Common myeloid progenitor, CD34-positive (primary cell): ENCODE data around the gene MAP3K13.
"Not testable (repeated sequence)": the region's sequence is repeated elsewhere in the genome, so short reads cannot be mapped to it uniquely, and the experiment has no call there.

ENCODE experiments used
- CTCF ChIA-PET: fragments of 350-600 bp; sonication (Branson Sonifier 250); formaldehyde crosslinking; loops from one replicate; lab custom pipeline; 2021; ENCODE audit warnings: antibody characterized with exemption; lab: Charles Lee
- POLR2A ChIA-PET: fragments of 350-600 bp; sonication (Branson Sonifier 250); formaldehyde crosslinking; loops from one replicate; lab custom pipeline; 2021; ENCODE audit warnings: antibody characterized with exemption; lab: Charles Lee
- DNase-seq, 3 donors: peaks; one replicate each; pipeline versions ENCODE4 v3.0.0 to v3.0.0-alpha.2; 2013
- H3K27ac ChIP-seq, 2 experiments: 1 replicate in 1 of 2; 2 replicates in 1 of 2; pipeline ENCODE4 v1.7.0; 2013; ENCODE audit warnings: inconsistent platforms in 2 of 2, low read length in 2 of 2, mild to moderate bottlenecking in 2 of 2, low read depth in 1 of 2, moderate library complexity in 1 of 2; ENCODE audit not compliant: severe bottlenecking in 2 of 2, insufficient read depth in 1 of 2, poor library complexity in 1 of 2
- H3K27me3 ChIP-seq, 5 experiments: replicated peaks in 2 of 5; 1 replicate in 3 of 5; 2 replicates in 2 of 5; pipeline versions ENCODE4 v1.6.1 to v1.7.0; 2013; ENCODE audit warnings: low read length in 4 of 5, mild to moderate bottlenecking in 2 of 5, moderate library complexity in 2 of 5, inconsistent platforms in 1 of 5; ENCODE audit not compliant: insufficient read depth in 5 of 5, control insufficient read depth in 4 of 5
- H3K36me3 ChIP-seq, 4 experiments: 1 replicate in 2 of 4; 2 replicates in 2 of 4; pipeline versions ENCODE4 v1.6.1 to v1.7.0; 2013; ENCODE audit warnings: low read length in 3 of 4, control low read depth in 1 of 4, mild to moderate bottlenecking in 1 of 4; ENCODE audit not compliant: control insufficient read depth in 4 of 4, insufficient read depth in 4 of 4
- H3K4me1 ChIP-seq, 4 experiments: 1 replicate in 3 of 4; 2 replicates in 1 of 4; pipeline versions ENCODE4 v1.6.1 to v1.7.1; 2013; ENCODE audit warnings: low read length in 3 of 4, mild to moderate bottlenecking in 3 of 4, control low read depth in 1 of 4, inconsistent platforms in 1 of 4, moderate library complexity in 1 of 4; ENCODE audit not compliant: control insufficient read depth in 4 of 4, insufficient read depth in 4 of 4; ENCODE audit errors: control extremely low read depth in 1 of 4
- H3K4me3 ChIP-seq, 7 experiments: 1 replicate in 4 of 7; 2 replicates in 3 of 7; pipeline versions ENCODE4 v1.5.1 to v1.7.0; 2013; ENCODE audit warnings: mild to moderate bottlenecking in 7 of 7, low read length in 6 of 7, moderate library complexity in 6 of 7, inconsistent platforms in 2 of 7, low read depth in 2 of 7, control low read depth in 1 of 7; ENCODE audit not compliant: insufficient read depth in 4 of 7, control insufficient read depth in 1 of 7; ENCODE audit errors: extremely low read depth in 1 of 7
- H3K9me3 ChIP-seq, 5 experiments: 1 replicate in 4 of 5; 2 replicates in 1 of 5; pipeline versions ENCODE4 v1.6.1 to v1.7.1; 2013; ENCODE audit warnings: low read length in 4 of 5, mild to moderate bottlenecking in 2 of 5, inconsistent platforms in 1 of 5, low read depth in 1 of 5, moderate library complexity in 1 of 5; ENCODE audit not compliant: control insufficient read depth in 4 of 5, insufficient read depth in 2 of 5; ENCODE audit errors: control extremely low read depth in 1 of 5
- WGBS: methylation state at CpG from one replicate; pipeline ENCODE4 v1.1.5; 2013; ENCODE audit not compliant: insufficient coverage; 5-methylcytosine and 5-hydroxymethylcytosine counted together

MAP3K13 gene

GRCh38 chr3:185442031-185442430, 79.1 kb downstream of the MAP3K13 start:
- Histone ChIP-seq H3K4me3 (no peak overlapping the region), H3K4me1 (no peaks in the 10 kb centered on the region), H3K36me3 (no peaks in the 10 kb centered on the region), H3K27ac (no peak overlapping the region), H3K27me3 (no peaks in the 10 kb centered on the region), H3K9me3 (no peaks in the 10 kb centered on the region)
- no peak for DNase-seq
- ChIA-PET CTCF (no interaction called here), POLR2A (no interaction called here)
- no CpG with 5 or more reads among the region's 6 CpGs for WGBS

- 100% methylated on average over 2 of the region's 2 CpGs for WGBS
- no peak for DNase-seq
- no peaks in the 10 kb centered on the region for H3K9me3 ChIP-seq
- no peaks in the 10 kb centered on the region for H3K4me1 ChIP-seq
- ChIA-PET CTCF (no interaction called here), POLR2A (no interaction called here)
- H3K27ac ChIP-seq = no peak overlapping the region
- no peak overlapping the region for H3K4me3 ChIP-seq
- H3K27me3 ChIP-seq = no peaks in the 10 kb centered on the region
- H3K36me3 ChIP-seq = no peaks in the 10 kb centered on the region
These were observed 81.4 kb downstream of the MAP3K13 start for GRCh38 chr3:185444329-185444728.

- no peak for DNase-seq
- no peaks in the 10 kb centered on the region for H3K4me1 ChIP-seq
- H3K27ac ChIP-seq = no peak overlapping the region
- no peaks in the 10 kb centered on the region for H3K9me3 ChIP-seq
- H3K4me3 ChIP-seq = no peak overlapping the region
- ChIA-PET POLR2A (no interaction called here), CTCF (no interaction called here)
- no peaks in the 10 kb centered on the region for H3K27me3 ChIP-seq
- H3K36me3 ChIP-seq = no peaks in the 10 kb centered on the region
These were observed 85.2 kb downstream of the MAP3K13 start for GRCh38 chr3:185448107-185448506.

- H3K9me3 ChIP-seq, H3K27ac ChIP-seq, H3K4me3 ChIP-seq, POLR2A ChIA-PET, H3K36me3 ChIP-seq, DNase-seq, H3K27me3 ChIP-seq, H3K4me1 ChIP-seq: not testable (repeated sequence)
- WGBS = 93% methylated on average over 3 of the region's 8 CpGs
- CTCF ChIA-PET = interaction anchor here (2.0 kb wide), 1 partner anchor 10 kb away, joined by 8 read pairs; no protein-coding TSS in a partner anchor
These were observed 88.5 kb downstream of the MAP3K13 start for GRCh38 chr3:185451432-185451831.

GRCh38 chr3:185457376-185457775, 94.4 kb downstream of the MAP3K13 start:
- H3K9me3 ChIP-seq = no peaks in the 10 kb centered on the region
- H3K4me3 ChIP-seq = no peak overlapping the region
- 100% methylated on average over 1 of the region's 2 CpGs for WGBS
- H3K4me1 ChIP-seq = no peaks in the 10 kb centered on the region
- no peaks in the 10 kb centered on the region for H3K27me3 ChIP-seq
- ChIA-PET CTCF (interaction anchor here (1.6 kb wide), 1 partner anchor 118 kb away, joined by 4 read pairs; no protein-coding TSS in a partner anchor), POLR2A (no interaction called here)
- H3K27ac ChIP-seq = no peak overlapping the region
- DNase-seq = no peak
- no peaks in the 10 kb centered on the region for H3K36me3 ChIP-seq

- no peaks in the 10 kb centered on the region for H3K9me3 ChIP-seq
- H3K27ac ChIP-seq = no peak overlapping the region
- H3K4me1 ChIP-seq = no peaks in the 10 kb centered on the region
- H3K36me3 ChIP-seq = no peaks in the 10 kb centered on the region
- CTCF ChIA-PET = interaction anchor here (0.9 to 3.0 kb wide), 10 partner anchors 9 to 115 kb away, joined by 3 to 10 read pairs (median 5); no protein-coding TSS in a partner anchor
- DNase-seq = no peak
- POLR2A ChIA-PET = no interaction called here
- WGBS = 70% methylated on average over 4 of the region's 5 CpGs
- H3K27me3 ChIP-seq = no peaks in the 10 kb centered on the region
- H3K4me3 ChIP-seq = no peak overlapping the region
These were observed 97.4 kb downstream of the MAP3K13 start for GRCh38 chr3:185460309-185460708.

- no peaks in the 10 kb centered on the region for H3K27me3 ChIP-seq
- 100% methylated on average over 1 of the region's 6 CpGs for WGBS
- ChIA-PET CTCF (interaction anchor here (0.7 to 3.0 kb wide), 13 partner anchors 9 to 116 kb away, joined by 3 to 10 read pairs (median 5); no protein-coding TSS in a partner anchor), POLR2A (no interaction called here)
- no peaks in the 10 kb centered on the region for H3K36me3 ChIP-seq
- H3K4me3 ChIP-seq = no peak overlapping the region
- no peaks in the 10 kb centered on the region for H3K4me1 ChIP-seq
- DNase-seq = peak; percentile 31 to 44 (median 36)
- no peak overlapping the region for H3K27ac ChIP-seq
- H3K9me3 ChIP-seq = no peaks in the 10 kb centered on the region
These were observed 97.9 kb downstream of the MAP3K13 start for GRCh38 chr3:185460719-185461350.
